Body of pancreas (tissue), 4 donors: ENCODE data around the gene LGALS4.
"Not testable (repeated sequence)": the region's sequence is repeated elsewhere in the genome, so short reads cannot be mapped to it uniquely, and the experiment has no call there.

Source experiments
- POLR2A ChIP-seq, 3 donors: fragments of 450-650 bp; IDR thresholded peaks; one replicate each; pipeline ENCODE4 v1.6.1; 2016; ENCODE audit warnings: antibody characterized with exemption in 3 of 3, mild to moderate bottlenecking in 2 of 3
- TF ChIP-seq, protein P1 (sequence below), 7 experiments: fragments of 450-650 bp in 4 of 7; fragments of 200-600 bp in 3 of 7; sonication (generic) in 3 of 7; IDR thresholded peaks; one replicate each; pipeline ENCODE4 v1.5.1; 2016 to 2019; ENCODE audit warnings: antibody characterized with exemption in 7 of 7

DNA sequence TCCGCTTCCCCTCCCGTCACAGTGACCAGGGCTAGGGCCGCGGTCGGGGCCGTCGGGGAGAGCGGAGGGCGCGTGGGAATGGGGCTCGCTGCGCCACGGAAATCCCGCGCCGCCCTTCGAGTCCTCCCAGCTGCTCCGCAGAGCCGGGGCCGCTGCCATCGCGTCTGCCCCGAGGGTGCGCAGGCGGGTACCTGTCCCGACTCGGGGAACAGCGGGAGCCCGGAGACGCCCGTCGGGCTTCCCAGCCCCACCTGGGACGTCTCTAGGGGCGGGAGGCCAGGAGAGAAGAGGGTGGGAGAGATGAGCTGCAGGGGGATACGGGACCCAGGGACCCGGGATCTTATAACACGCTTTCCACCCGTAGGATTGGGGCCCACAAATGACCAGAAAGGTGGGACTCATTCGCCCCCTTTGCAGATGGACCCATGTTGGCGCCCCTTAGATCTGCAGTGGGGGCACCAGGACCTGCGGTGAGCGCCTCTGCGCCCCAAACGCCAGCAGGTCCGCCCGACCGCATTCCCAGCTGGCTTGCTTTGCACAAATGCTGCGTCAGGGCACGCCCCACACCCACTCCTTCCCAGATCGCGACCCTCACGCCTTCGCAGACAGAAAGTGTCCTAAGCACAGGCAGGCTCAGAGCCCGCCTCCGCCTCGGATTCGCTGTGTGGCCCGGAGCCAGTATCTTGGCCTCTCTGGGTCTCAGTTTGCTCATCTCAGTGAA is 42.4 kb downstream of the LGALS4 start:
- not testable (repeated sequence) for TF ChIP-seq POLR2A (IDR thresholded peaks at IDR 0.05)
- TF ChIP-seq, protein P1, sequence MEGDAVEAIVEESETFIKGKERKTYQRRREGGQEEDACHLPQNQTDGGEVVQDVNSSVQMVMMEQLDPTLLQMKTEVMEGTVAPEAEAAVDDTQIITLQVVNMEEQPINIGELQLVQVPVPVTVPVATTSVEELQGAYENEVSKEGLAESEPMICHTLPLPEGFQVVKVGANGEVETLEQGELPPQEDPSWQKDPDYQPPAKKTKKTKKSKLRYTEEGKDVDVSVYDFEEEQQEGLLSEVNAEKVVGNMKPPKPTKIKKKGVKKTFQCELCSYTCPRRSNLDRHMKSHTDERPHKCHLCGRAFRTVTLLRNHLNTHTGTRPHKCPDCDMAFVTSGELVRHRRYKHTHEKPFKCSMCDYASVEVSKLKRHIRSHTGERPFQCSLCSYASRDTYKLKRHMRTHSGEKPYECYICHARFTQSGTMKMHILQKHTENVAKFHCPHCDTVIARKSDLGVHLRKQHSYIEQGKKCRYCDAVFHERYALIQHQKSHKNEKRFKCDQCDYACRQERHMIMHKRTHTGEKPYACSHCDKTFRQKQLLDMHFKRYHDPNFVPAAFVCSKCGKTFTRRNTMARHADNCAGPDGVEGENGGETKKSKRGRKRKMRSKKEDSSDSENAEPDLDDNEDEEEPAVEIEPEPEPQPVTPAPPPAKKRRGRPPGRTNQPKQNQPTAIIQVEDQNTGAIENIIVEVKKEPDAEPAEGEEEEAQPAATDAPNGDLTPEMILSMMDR (IDR thresholded peaks at IDR 0.05) = not testable (repeated sequence)
